SJCRH30 (cell line): ENCODE data around the gene IGFLR1. TPM values are rescaled to one million over a fixed set of nuclear protein-coding genes. Genes with fewer than 3 reads are reported as not detected.

ENCODE experiments used
- DNase-seq, 2 experiments: peaks; one replicate each; pipeline ENCODE4 v3.0.0-alpha.2; 2015 to 2020
- H3K27ac ChIP-seq: fragments of 250-450 bp; sonication (Bioruptor Pico); 2 replicates; pipeline ENCODE4 v1.5.1; 2020; ENCODE audit warnings: mild to moderate bottlenecking, moderate library complexity
- H3K27me3 ChIP-seq: fragments of 250-450 bp; sonication (Bioruptor Pico); 2 replicates; pipeline ENCODE4 v1.5.1; 2020; ENCODE audit warnings: mild to moderate bottlenecking, moderate library complexity
- H3K36me3 ChIP-seq: fragments of 250-450 bp; sonication (Bioruptor Pico); 2 replicates; pipeline ENCODE4 v1.5.1; 2020; ENCODE audit warnings: mild to moderate bottlenecking, moderate library complexity
- H3K4me1 ChIP-seq: fragments of 250-450 bp; sonication (Bioruptor Pico); 2 replicates; pipeline ENCODE4 v1.5.1; 2020; ENCODE audit warnings: mild to moderate bottlenecking, moderate library complexity
- H3K4me3 ChIP-seq: fragments of 250-450 bp; sonication (Bioruptor Pico); 2 replicates; pipeline ENCODE4 v1.5.1; 2020; ENCODE audit warnings: mild to moderate bottlenecking, moderate library complexity
- H3K9me3 ChIP-seq: fragments of 250-450 bp; sonication (Bioruptor Pico); replicated peaks from 2 replicates; pipeline ENCODE4 v1.5.1; 2020; ENCODE audit warnings: mild to moderate bottlenecking, moderate library complexity
- total RNA-seq: library from RNA; depleted of rRNA; stranded (reverse); fragments of >200 nt; shearing (Covaris generic); gene quantifications from 2 replicates; pipeline ENCODE4 v1.2.3, GENCODE V29; 2014

The IGFLR1 gene
- total RNA-seq, 1 experiment from 2014 or later, result 4.3 TPM

GRCh38 chr19:35744430-35745327 is 2.4 kb upstream of the IGFLR1 start:
- H3K27ac ChIP-seq, result peak overlapping the region; percentile 87
- peak overlapping the region; percentile 74 for H3K4me3 ChIP-seq
- no peaks in the 10 kb centered on the region for H3K9me3 ChIP-seq
- no peaks in the 10 kb centered on the region for H3K36me3 ChIP-seq
- H3K27me3 ChIP-seq, result no peaks in the 10 kb centered on the region
- DNase-seq, result peak; percentile 98 to 99
- 0 out of 2 replicates have a peak, but pooled peaks cover 5% of the 10 kb centered on the region for H3K4me1 ChIP-seq

GRCh38 chr19:35743640-35744429 is 1.6 kb upstream of the IGFLR1 start:
- H3K9me3 ChIP-seq, result no peaks in the 10 kb centered on the region
- no peak for DNase-seq
- H3K36me3 ChIP-seq, result peaks cover under 1% of the 10 kb centered on the region; the same call in 1 of the 2 replicates
- no peak overlapping the region for H3K4me3 ChIP-seq
- no peaks in the 10 kb centered on the region for H3K27me3 ChIP-seq
- H3K4me1 ChIP-seq, result 0 out of 2 replicates have a peak, but pooled peaks cover 2% of the 10 kb centered on the region
- no peak overlapping the region for H3K27ac ChIP-seq

- peak overlapping the region; percentile 63 for H3K27ac ChIP-seq
- peaks cover 13% of the 10 kb centered on the region; the same call in 1 of the 2 replicates for H3K36me3 ChIP-seq
- 0 out of 2 replicates have a peak, but pooled peaks cover under 1% of the 10 kb centered on the region for H3K4me1 ChIP-seq
- DNase-seq, result no peak
- H3K9me3 ChIP-seq, result no peaks in the 10 kb centered on the region
- H3K4me3 ChIP-seq, result peak overlapping the region; percentile 63
- no peaks in the 10 kb centered on the region for H3K27me3 ChIP-seq
Measured at GRCh38 chr19:35741203-35741515, 1.1 kb downstream of the IGFLR1 start.

- Histone ChIP-seq H3K27me3 (no peaks in the 10 kb centered on the region), H3K27ac (peak overlapping the region; percentile 63), H3K36me3 (peaks cover 16% of the 10 kb centered on the region), H3K4me3 (peak overlapping the region; percentile 63), H3K9me3 (no peaks in the 10 kb centered on the region), H3K4me1 (no peaks in the 10 kb centered on the region)
- peak; percentile 99 for DNase-seq
Measured at GRCh38 chr19:35740423-35741202, 1.6 kb downstream of the IGFLR1 start.

- H3K36me3 ChIP-seq, result peaks cover 20% of the 10 kb centered on the region
- H3K4me1 ChIP-seq, result no peaks in the 10 kb centered on the region
- no peak for DNase-seq
- H3K9me3 ChIP-seq, result no peaks in the 10 kb centered on the region
- H3K4me3 ChIP-seq, result peak overlapping the region; percentile 63
- no peak overlapping the region; the same call in 1 of the 2 replicates for H3K27ac ChIP-seq
- H3K27me3 ChIP-seq, result no peaks in the 10 kb centered on the region
Measured at GRCh38 chr19:35740108-35740422, 2.2 kb downstream of the IGFLR1 start.

- no peaks in the 10 kb centered on the region for H3K27me3 ChIP-seq
- DNase-seq, result peak in 1 of 2 experiments; percentile 28
- H3K9me3 ChIP-seq, result no peaks in the 10 kb centered on the region
- no peak overlapping the region for H3K27ac ChIP-seq
- no peaks in the 10 kb centered on the region for H3K4me1 ChIP-seq
- H3K4me3 ChIP-seq, result peak overlapping the region; percentile 63
- peaks cover 25% of the 10 kb centered on the region for H3K36me3 ChIP-seq
Measured at GRCh38 chr19:35739275-35740107, 2.8 kb downstream of the IGFLR1 start.

- Histone ChIP-seq H3K36me3 (peaks cover 31% of the 10 kb centered on the region), H3K27me3 (no peaks in the 10 kb centered on the region), H3K4me3 (no peak overlapping the region), H3K4me1 (no peaks in the 10 kb centered on the region), H3K9me3 (no peaks in the 10 kb centered on the region), H3K27ac (no peak overlapping the region)
- DNase-seq, result no peak
Measured at GRCh38 chr19:35738887-35739229, 3.4 kb downstream of the IGFLR1 start.

GRCh38 chr19:35738021-35738886 is 4.0 kb downstream of the IGFLR1 start:
- DNase-seq, result no peak
- Histone ChIP-seq H3K27ac (no peak overlapping the region), H3K27me3 (no peaks in the 10 kb centered on the region), H3K4me3 (no peak overlapping the region), H3K9me3 (no peaks in the 10 kb centered on the region), H3K36me3 (peaks cover 36% of the 10 kb centered on the region), H3K4me1 (no peaks in the 10 kb centered on the region)

GRCh38 chr19:35736913-35737886 is 5.1 kb downstream of the IGFLR1 start:
- Histone ChIP-seq H3K4me1 (no peaks in the 10 kb centered on the region), H3K27me3 (no peaks in the 10 kb centered on the region), H3K4me3 (no peak overlapping the region), H3K36me3 (peaks cover 41% of the 10 kb centered on the region), H3K9me3 (no peaks in the 10 kb centered on the region), H3K27ac (no peak overlapping the region)
- DNase-seq, result no peak

GRCh38 chr19:35734889-35735288 is 7.4 kb downstream of the IGFLR1 start:
- DNase-seq, result no peak
- no peaks in the 10 kb centered on the region for H3K9me3 ChIP-seq

GRCh38 chr19:35734273-35734672 is 8.0 kb downstream of the IGFLR1 start:
- Histone ChIP-seq H3K27ac (no peak overlapping the region), H3K36me3 (peaks cover 70% of the 10 kb centered on the region)

More at GRCh38 chr19:35734889-35735288, 7.4 kb downstream of the IGFLR1 start:
- Histone ChIP-seq H3K36me3 (peaks cover 64% of the 10 kb centered on the region), H3K27ac (no peak overlapping the region), H3K27me3 (no peaks in the 10 kb centered on the region), H3K4me1 (no peaks in the 10 kb centered on the region), H3K4me3 (no peak overlapping the region)

More at GRCh38 chr19:35734273-35734672, 8.0 kb downstream of the IGFLR1 start:
- no peak for DNase-seq
- Histone ChIP-seq H3K9me3 (no peaks in the 10 kb centered on the region), H3K27me3 (no peaks in the 10 kb centered on the region), H3K4me1 (no peaks in the 10 kb centered on the region), H3K4me3 (no peak overlapping the region)
